Choroid plexus epithelial cell (primary cell): ENCODE results near the gene SERINC2.
"Not testable (repeated sequence)": the region's sequence is repeated elsewhere in the genome, so short reads cannot be mapped to it uniquely, and the experiment has no call there.

ENCODE experiments used
- DNase-seq: peaks from one replicate; pipeline ENCODE4 v3.0.0-alpha.2; 2010; ENCODE audit warnings: low read depth
- H3K4me3 ChIP-seq: 2 replicates; pipeline ENCODE4 v1.5.1; 2011; ENCODE audit warnings: low read depth, mild to moderate bottlenecking, control low read depth, low read length, moderate library complexity
- TF ChIP-seq, protein P1 (sequence below): conservative IDR thresholded peaks from 2 replicates; pipeline ENCODE4 v1.5.1; 2011; ENCODE audit warnings: low read depth, mild to moderate bottlenecking, control low read depth, inconsistent platforms, low read length, moderate library complexity

SERINC2 gene

DNA sequence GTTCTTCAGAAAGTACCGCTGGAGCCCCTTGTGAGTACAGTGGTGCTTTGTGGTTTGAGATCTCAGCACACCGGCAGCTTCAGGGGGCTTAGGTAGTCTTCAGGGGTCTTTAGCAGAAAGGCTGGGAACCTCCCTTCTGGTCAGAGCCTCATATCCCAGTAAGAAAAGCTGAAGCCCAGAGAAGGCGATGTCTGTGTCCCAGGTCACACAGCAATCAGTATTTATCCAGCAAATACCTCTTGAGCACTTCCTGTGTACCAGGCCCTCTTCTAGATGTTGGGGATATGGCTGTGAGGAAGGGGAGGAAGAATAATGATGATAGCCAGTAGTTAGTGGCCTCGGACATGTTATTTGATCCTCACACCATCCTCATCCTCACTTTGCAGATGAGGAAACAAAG is 14.3 kb downstream of the SERINC2 start:
- no peak for DNase-seq
- TF ChIP-seq, protein P1, sequence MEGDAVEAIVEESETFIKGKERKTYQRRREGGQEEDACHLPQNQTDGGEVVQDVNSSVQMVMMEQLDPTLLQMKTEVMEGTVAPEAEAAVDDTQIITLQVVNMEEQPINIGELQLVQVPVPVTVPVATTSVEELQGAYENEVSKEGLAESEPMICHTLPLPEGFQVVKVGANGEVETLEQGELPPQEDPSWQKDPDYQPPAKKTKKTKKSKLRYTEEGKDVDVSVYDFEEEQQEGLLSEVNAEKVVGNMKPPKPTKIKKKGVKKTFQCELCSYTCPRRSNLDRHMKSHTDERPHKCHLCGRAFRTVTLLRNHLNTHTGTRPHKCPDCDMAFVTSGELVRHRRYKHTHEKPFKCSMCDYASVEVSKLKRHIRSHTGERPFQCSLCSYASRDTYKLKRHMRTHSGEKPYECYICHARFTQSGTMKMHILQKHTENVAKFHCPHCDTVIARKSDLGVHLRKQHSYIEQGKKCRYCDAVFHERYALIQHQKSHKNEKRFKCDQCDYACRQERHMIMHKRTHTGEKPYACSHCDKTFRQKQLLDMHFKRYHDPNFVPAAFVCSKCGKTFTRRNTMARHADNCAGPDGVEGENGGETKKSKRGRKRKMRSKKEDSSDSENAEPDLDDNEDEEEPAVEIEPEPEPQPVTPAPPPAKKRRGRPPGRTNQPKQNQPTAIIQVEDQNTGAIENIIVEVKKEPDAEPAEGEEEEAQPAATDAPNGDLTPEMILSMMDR = no peak
- no peak overlapping the region for H3K4me3 ChIP-seq

DNA sequence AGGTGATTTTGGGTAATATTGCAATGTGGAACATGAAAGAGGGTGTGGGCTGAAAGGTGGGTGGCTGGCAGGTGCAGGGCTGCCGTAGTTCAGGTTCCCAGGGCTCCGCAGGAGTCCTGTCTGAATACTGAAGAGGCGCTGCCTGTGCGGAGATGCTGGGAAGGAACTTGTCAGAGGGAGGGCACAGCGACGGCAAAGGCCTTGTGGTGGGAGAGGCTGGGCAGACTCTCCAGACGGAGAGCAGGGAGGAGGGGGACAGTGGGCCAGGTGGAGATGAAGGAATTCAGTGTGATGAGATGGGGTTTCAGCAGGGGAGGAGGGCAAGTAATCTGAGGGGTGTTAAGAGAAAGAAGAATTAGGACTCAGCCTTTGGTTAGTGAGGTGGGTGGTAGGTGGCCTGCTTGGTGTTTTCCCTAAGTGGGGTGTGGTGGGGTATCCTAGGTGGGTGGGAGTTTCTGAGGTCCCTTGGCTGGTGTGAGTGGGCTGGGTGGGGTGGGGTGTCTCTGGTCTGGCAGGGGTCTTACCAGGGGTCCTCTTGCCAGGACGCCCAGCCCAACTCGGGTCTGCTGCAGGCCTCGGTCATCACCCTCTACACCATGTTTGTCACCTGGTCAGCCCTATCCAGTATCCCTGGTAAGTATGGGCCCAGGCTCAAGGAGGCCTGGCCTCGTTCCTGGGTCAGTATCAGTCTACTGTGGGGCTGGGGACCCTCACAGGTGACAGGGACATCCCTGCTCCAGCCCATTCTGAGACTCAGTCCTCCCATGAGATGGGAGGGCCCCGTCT is 15.6 kb downstream of the SERINC2 start:
- TF ChIP-seq, protein P1 = no peak
- no peak overlapping the region for H3K4me3 ChIP-seq
- DNase-seq = no peak

DNA sequence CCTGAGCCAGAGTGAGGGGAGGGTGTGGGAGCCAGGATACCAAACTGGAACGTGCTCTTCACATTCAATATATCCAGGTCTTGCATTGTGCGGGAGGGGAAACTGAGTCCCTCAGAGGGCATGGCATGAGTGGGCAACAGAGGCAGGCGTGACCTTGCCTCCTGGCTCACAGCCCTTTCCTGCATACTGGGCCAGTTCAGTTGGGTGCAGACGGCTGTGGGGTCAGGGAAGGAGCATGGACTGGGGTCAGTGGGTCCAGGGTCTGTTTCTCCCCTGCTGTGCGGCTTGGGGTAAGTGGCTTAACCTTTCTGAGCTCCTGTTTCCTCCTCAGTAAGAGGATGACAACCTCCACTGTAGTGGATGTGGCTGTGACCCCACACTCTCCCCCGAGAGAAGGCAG is 16.6 kb downstream of the SERINC2 start:
- TF ChIP-seq, protein P1 = no peak
- no peak for DNase-seq
- H3K4me3 ChIP-seq = no peak overlapping the region

DNA sequence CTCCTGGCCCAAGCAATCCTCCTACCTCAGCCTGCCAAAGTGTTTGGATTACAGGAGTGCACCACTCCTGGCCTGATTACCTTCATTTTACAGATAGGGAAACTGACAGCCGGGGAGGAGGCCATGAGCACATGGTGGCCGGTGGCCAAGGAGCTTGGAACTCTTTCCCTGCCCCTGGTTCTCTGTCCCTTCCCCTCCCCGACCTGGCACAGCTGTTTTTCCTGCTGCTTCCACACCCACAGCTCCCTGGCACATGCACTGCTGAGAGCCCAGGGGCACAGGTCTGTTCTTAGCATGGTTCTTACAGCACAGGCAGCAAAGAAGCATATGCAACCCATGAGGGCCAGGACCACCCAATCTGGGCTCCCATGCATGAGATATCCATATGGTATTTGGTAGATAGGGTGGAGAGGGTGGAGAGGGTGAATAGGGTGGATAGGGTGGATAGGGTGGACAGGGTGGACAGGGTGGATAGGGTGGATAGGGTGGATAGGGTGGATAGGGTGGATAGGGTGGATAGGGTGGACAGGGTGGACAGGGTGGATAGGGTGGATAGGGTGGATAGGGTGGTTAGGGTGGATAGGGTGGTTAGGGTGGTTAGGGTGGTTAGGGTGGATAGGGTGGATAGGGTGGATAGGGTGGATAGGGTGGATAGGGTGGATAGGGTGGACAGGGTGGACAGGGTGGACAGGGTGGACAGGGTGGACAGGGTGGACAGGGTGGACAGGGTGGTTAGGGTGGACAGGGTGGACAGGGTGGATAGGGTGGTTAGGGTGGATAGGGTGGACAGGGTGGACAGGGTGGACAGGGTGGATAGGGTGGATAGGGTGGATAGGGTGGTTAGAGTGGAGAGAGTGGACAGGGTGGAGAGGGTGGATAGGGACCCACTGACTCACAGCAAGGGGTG is 18.6 kb downstream of the SERINC2 start:
- H3K4me3 ChIP-seq, DNase-seq: not testable (repeated sequence)

DNA sequence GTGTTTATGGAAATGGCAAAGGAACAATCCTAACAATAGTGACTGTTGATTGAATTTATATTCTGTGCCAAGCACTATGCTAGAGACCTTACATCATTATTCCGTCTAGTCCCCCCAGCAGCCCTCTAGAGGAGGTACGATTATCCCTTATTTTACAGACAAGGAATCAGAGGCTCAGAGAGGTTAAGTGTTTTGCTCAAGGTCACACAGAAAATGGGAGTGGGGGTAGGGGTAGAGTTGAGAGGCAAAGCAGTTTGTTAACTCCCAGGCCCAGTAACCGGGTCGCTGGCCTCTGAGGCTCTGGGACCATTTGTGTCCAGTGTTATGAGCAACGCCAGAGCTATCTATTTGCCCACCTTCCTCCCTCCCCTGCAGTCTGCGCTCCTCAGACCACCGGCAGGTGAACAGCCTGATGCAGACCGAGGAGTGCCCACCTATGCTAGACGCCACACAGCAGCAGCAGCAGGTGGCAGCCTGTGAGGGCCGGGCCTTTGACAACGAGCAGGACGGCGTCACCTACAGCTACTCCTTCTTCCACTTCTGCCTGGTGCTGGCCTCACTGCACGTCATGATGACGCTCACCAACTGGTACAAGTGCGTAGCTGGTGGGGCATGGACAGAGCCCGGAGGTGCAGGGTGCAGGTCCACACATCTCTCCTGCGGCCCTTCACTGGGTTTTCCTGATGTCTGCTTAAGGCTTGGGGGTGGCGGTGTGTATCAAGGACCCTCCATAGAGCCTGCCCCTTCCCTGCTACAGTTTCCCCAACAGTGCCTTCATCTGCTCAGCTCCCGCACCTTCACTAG is 19.8 kb downstream of the SERINC2 start:
- no peak for DNase-seq
- no peak overlapping the region for H3K4me3 ChIP-seq
- TF ChIP-seq, protein P1 = no peak

DNA sequence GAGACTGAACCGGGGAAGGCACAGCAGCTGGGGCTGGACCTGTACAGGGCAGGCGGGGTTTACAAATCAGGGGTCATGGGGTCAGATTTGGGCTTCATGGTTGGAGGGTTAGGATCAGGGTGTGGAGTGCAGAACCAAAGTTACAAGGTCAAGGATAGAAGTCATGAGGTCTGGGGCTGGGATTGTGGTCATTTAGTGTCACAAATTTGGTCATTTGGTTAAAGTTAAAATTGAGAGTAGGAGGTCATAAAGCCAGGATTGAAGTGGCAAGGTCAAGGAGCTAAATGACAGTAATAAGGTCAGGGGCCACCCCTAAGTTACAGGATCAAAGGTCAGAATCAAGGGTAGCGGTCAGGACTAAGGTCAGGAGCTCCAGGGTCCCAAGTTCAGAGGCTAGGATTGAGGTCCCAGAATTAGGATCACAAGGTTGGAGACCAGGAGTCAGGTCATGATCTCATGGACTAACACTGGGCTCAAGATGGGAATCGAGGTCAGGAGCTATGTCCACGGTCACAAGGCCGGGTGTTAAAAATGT is 20.4 kb downstream of the SERINC2 start:
- H3K4me3 ChIP-seq = no peak overlapping the region
- TF ChIP-seq, protein P1 = no peak
- DNase-seq = no peak
